Measurements from ENCODE around the gene LTA. TPM values are rescaled to one million over a fixed set of nuclear protein-coding genes. Genes with fewer than 3 reads are reported as not detected.

LTA gene
- total RNA-seq: under 1 TPM in 1 of 3 donors, not detected in 2; 0.29 TPM

DNA sequence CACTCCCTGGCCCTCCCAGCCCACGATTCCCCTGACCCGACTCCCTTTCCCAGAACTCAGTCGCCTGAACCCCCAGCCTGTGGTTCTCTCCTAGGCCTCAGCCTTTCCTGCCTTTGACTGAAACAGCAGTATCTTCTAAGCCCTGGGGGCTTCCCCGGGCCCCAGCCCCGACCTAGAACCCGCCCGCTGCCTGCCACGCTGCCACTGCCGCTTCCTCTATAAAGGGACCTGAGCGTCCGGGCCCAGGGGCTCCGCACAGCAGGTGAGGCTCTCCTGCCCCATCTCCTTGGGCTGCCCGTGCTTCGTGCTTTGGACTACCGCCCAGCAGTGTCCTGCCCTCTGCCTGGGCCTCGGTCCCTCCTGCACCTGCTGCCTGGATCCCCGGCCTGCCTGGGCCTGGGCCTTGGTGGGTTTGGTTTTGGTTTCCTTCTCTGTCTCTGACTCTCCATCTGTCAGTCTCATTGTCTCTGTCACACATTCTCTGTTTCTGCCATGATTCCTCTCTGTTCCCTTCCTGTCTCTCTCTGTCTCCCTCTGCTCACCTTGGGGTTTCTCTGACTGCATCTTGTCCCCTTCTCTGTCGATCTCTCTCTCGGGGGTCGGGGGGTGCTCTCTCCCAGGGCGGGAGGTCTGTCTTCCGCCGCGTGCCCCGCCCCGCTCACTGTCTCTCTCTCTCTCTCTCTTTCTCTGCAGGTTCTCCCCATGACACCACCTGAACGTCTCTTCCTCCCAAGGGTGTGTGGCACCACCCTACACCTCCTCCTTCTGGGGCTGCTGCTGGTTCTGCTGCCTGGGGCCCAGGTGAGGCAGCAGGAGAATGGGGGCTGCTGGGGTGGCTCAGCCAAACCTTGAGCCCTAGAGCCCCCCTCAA is at the start of gene LTA:
LTA (plus strand) TSS at position 249 of the 871 bp plus-strand sequence; CDS start at position 703, 454 bp downstream.
- DNase-seq (ENCODE audit: low spot score in 2 of 2): no peak
- no peak for TF ChIP-seq CTCF (IDR thresholded peaks at IDR 0.05)
- no peak for TF ChIP-seq POLR2A (IDR thresholded peaks at IDR 0.05)
- TF ChIP-seq POLR2AphosphoS5 (IDR thresholded peaks at IDR 0.05): no peak
- Histone ChIP-seq H3K27ac (no peak within 1 kb of the TSS), H3K9me3 (no peaks in the 10 kb centered on the region), H3K36me3 (no peaks in the 10 kb centered on the region), H3K4me3 (peak within 1 kb of the TSS in 1 of 3 donors; percentile 1), H3K27me3 (peaks cover 0 to 4% of the 10 kb centered on the region in 2 donors), H3K4me1 (no peaks in the 10 kb centered on the region)
- intact Hi-C loops (cut with DNase I; ENCODE audit: low total_unique reads): no loop called here

DNA sequence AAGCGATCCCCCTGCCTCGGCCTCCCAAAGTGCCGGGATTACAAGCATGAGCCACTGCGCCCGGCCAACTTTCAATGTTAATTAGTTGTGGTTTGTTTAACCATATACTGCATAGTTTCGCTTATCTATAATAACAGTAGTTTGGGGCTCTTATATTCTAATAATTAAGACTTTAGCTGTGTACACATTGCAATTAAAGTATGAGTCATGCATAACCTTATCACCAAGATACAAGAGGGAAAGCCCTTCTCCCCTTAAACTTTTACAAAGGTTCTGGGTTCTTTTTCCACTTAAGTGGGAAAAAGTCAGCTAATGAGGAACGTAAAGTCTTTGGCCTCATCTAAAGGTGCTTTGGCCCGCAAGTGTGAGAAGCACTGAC is 46.5 kb upstream of the LTA start:
- no peak for TF ChIP-seq POLR2AphosphoS5 (IDR thresholded peaks at IDR 0.05)
- no peak for TF ChIP-seq POLR2A (IDR thresholded peaks at IDR 0.05)
- no peak for TF ChIP-seq CTCF (IDR thresholded peaks at IDR 0.05)
- no peak for DNase-seq (ENCODE audit: low spot score in 2 of 2)
- H3K4me3 ChIP-seq: no peak overlapping the region
- H3K9me3 ChIP-seq: no peaks in the 10 kb centered on the region
- H3K36me3 ChIP-seq: no peaks in the 10 kb centered on the region
- intact Hi-C loops (cut with DNase I; ENCODE audit: low total_unique reads): no loop called here
- H3K27me3 ChIP-seq: no peaks in the 10 kb centered on the region
- H3K4me1 ChIP-seq: no peaks in the 10 kb centered on the region
- no peak overlapping the region for H3K27ac ChIP-seq

GRCh38 chr6:31525932-31526591 is 46.0 kb upstream of the LTA start:
- intact Hi-C loops (cut with DNase I; ENCODE audit: low total_unique reads): no loop called here
- Histone ChIP-seq H3K27ac (no peak overlapping the region), H3K36me3 (no peaks in the 10 kb centered on the region), H3K4me1 (no peaks in the 10 kb centered on the region), H3K9me3 (no peaks in the 10 kb centered on the region), H3K27me3 (no peaks in the 10 kb centered on the region), H3K4me3 (no peak overlapping the region)
- no peak for DNase-seq (ENCODE audit: low spot score in 2 of 2)
- TF ChIP-seq POLR2AphosphoS5 (IDR thresholded peaks at IDR 0.05): no peak
- no peak for TF ChIP-seq CTCF (IDR thresholded peaks at IDR 0.05)
- TF ChIP-seq POLR2A (IDR thresholded peaks at IDR 0.05): no peak

DNA sequence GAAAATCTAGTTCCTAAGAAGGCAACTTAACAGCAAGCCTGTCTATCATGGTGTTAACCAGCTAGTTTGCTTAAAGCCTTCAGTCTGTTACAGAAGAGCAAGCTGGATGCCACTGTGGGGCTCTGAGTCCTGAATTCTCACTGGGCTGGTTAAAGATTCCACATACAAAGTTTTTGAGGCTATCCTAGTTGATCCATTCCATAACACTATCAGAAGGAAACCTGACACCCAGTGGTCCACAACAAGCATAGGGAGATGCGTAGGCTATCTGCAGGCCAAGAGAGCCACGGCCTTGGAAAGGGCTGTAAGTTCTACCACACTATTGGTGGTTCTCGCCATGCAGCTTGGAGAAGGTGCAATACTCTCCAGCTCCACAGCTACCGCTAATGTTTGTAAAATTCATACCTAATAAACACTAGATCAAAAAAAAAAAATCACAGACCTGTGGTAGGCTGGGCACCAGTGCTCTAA is 43.7 kb upstream of the LTA start:
- Histone ChIP-seq H3K36me3 (no peaks in the 10 kb centered on the region), H3K4me1 (no peaks in the 10 kb centered on the region), H3K27me3 (no peaks in the 10 kb centered on the region), H3K27ac (no peak overlapping the region), H3K9me3 (no peaks in the 10 kb centered on the region), H3K4me3 (no peak overlapping the region)
- no peak for DNase-seq (ENCODE audit: low spot score in 2 of 2)
- TF ChIP-seq POLR2A (IDR thresholded peaks at IDR 0.05): no peak
- no peak for TF ChIP-seq CTCF (IDR thresholded peaks at IDR 0.05)
- TF ChIP-seq POLR2AphosphoS5 (IDR thresholded peaks at IDR 0.05): no peak
- intact Hi-C loops (cut with DNase I; ENCODE audit: low total_unique reads): no loop called here

DNA sequence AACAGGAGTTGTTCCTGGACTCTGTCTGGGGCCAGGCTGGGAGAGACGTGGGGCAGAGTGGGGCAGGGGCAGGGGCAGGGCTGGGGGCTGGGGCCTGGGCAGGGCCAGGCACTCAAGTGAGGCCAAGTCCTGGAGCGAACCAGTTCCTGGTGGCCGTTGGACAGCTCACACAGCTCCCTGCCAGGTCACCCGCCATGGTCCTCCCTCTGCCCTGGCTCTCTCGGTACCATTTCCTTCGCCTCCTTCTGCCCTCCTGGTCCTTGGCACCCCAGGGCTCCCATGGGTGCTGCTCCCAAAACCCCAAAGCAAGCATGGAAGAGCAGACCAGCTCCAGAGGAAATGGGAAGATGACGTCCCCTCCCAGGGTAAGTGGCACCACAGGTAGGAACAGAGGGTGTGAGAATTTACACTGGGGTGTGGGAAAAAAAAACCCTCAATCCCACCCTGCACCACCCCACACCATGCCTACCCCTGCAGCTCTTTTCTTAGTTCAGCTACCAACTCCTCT is 43.2 kb upstream of the LTA start, which contains the start of gene MCCD1:
MCCD1 (plus strand) TSS at position 142 of the 508 bp plus-strand sequence; CDS start at position 195, 53 bp downstream.
- intact Hi-C loops (cut with DNase I; ENCODE audit: low total_unique reads): no loop called here
- H3K4me1 ChIP-seq: no peaks in the 10 kb centered on the region
- TF ChIP-seq CTCF (IDR thresholded peaks at IDR 0.05) (no peak), POLR2AphosphoS5 (IDR thresholded peaks at IDR 0.05) (no peak), POLR2A (IDR thresholded peaks at IDR 0.05) (no peak)
- H3K4me3 ChIP-seq: no peak within 1 kb of the TSS
- H3K36me3 ChIP-seq: peaks cover 4% of the 10 kb centered on the region
- H3K27ac ChIP-seq: peak within 1 kb of the TSS in 1 of 2 donors; percentile 19
- H3K9me3 ChIP-seq: no peaks in the 10 kb centered on the region
- no peak for DNase-seq (ENCODE audit: low spot score in 2 of 2)
- no peaks in the 10 kb centered on the region for H3K27me3 ChIP-seq
